Subcutaneous adipose tissue (tissue), 4 donors: ENCODE measurements around the gene GABBR2. TPM values are rescaled to one million over a fixed set of nuclear protein-coding genes. Genes with fewer than 3 reads are reported as not detected.

Source experiments
- CTCF ChIP-seq: fragments of 450-650 bp; IDR thresholded peaks from one replicate; pipeline ENCODE4 v1.5.1; 2016; ENCODE audit warnings: low read depth, mild to moderate bottlenecking, control low read depth, antibody characterized with exemption, moderate library complexity
- total RNA-seq, 4 donors: library from RNA; depleted of rRNA; stranded (reverse); fragments of >200 nt; gene quantifications; one replicate each; pipeline ENCODE4 v1.1.0, GENCODE V29; 2016

Gene GABBR2
- total RNA-seq, 4 donors from 2014 or later, result not detected

GRCh38 chr9:98321269-98321668, 387.5 kb downstream of the GABBR2 start:
- no peak for TF ChIP-seq CTCF

GRCh38 chr9:98318834-98319478, 389.8 kb downstream of the GABBR2 start:
- no peak for TF ChIP-seq CTCF

GRCh38 chr9:98318041-98318790, 390.5 kb downstream of the GABBR2 start:
- no peak for TF ChIP-seq CTCF

DNA sequence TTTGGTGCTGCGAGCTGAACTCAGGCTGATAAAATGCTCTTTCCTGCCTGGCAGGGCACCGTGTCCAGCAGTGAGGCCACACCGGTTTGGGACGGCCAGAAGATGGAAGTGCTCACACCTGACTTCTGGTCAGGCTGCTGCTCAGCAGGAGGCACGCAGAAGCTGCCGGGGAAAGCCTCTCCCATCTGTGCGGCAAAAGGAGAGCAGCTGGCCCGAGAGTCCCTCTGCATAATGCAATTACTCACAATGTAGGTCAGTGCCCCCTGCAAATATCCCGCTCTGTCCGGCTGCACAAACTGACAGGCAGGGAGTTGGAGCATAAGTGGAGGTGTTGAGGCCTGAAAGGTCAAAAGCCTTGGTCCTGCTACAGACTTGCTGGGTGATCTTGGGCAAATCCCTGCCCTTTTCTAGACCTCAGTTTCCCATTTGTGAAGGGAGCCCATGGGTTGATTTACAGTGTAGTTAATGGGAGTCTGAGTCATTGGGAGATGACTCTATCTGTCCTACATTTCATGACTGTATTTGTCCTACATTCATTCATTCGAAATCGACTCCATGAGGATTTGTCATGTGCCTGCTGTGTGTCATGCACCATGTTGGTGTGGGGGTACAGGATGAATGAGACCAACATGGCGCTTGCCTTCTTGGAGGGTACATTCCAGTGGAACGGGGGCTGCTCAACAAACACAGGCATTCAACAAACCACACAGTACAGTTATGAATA, 391.4 kb downstream of the GABBR2 start:
- TF ChIP-seq CTCF, result no peak

GRCh38 chr9:98316445-98317133, 392.1 kb downstream of the GABBR2 start:
- no peak for TF ChIP-seq CTCF

- no peak for TF ChIP-seq CTCF
These were observed 393.1 kb downstream of the GABBR2 start for GRCh38 chr9:98315551-98316060.
